Osteocyte (in vitro differentiated cells): ENCODE measurements around the gene CELA2A. TPM values are rescaled to one million over a fixed set of nuclear protein-coding genes. Genes with fewer than 3 reads are reported as not detected.
A peak's percentile ranks its signal among the peaks of the same experiment; 100 is the strongest.
"Not testable (repeated sequence)": the region's sequence is repeated elsewhere in the genome, so short reads cannot be mapped to it uniquely, and the experiment has no call there.

ENCODE experiments used
- DNase-seq: peaks from one replicate; pipeline ENCODE4 v3.0.0; 2021; ENCODE audit warnings: mixed read lengths; ENCODE audit not compliant: unreplicated experiment; ENCODE audit errors: extremely low spot score
- H3K27ac Mint-ChIP-seq: one replicate; pipeline ENCODE4 v1.8.0; 2021; ENCODE audit warnings: mild to moderate bottlenecking, mixed read lengths; ENCODE audit not compliant: unreplicated experiment
- H3K27me3 Mint-ChIP-seq: one replicate; pipeline ENCODE4 v1.8.0; 2021; ENCODE audit warnings: mixed read lengths; ENCODE audit not compliant: unreplicated experiment
- H3K36me3 Mint-ChIP-seq: one replicate; pipeline ENCODE4 v1.8.0; 2021; ENCODE audit warnings: mixed read lengths; ENCODE audit not compliant: unreplicated experiment
- H3K4me1 Mint-ChIP-seq: one replicate; pipeline ENCODE4 v1.8.0; 2021; ENCODE audit warnings: mixed read lengths; ENCODE audit not compliant: unreplicated experiment
- H3K4me3 Mint-ChIP-seq: one replicate; pipeline ENCODE4 v1.8.0; 2021; ENCODE audit warnings: mild to moderate bottlenecking, moderate library complexity, mixed read lengths; ENCODE audit not compliant: unreplicated experiment
- H3K9me3 Mint-ChIP-seq: one replicate; pipeline ENCODE4 v1.8.0; 2021; ENCODE audit warnings: mixed read lengths; ENCODE audit not compliant: unreplicated experiment
- total RNA-seq: library from RNA; stranded (reverse); gene quantifications from 2 replicates; pipeline ENCODE4 v1.2.1, GENCODE V29; 2021
- TF ChIP-seq, protein P1 (sequence below): fragments of 200-600 bp; sonication (generic); IDR thresholded peaks from 2 replicates; pipeline ENCODE4 v1.5.0; 2021; ENCODE audit warnings: antibody characterized with exemption, mild to moderate bottlenecking, moderate library complexity

Gene CELA2A
- total RNA-seq, 1 donor from 2014 or later, result not detected

GRCh38 chr1:15425521-15425920 is 31.0 kb upstream of the CELA2A start:
- Mint-ChIP-seq H3K9me3 (no peaks in the 10 kb centered on the region), H3K4me3 (no peak overlapping the region), H3K27me3 (no peaks in the 10 kb centered on the region), H3K36me3 (peaks cover 3% of the 10 kb centered on the region), H3K27ac (no peak overlapping the region), H3K4me1 (peaks cover 14% of the 10 kb centered on the region)
- TF ChIP-seq, protein P1, sequence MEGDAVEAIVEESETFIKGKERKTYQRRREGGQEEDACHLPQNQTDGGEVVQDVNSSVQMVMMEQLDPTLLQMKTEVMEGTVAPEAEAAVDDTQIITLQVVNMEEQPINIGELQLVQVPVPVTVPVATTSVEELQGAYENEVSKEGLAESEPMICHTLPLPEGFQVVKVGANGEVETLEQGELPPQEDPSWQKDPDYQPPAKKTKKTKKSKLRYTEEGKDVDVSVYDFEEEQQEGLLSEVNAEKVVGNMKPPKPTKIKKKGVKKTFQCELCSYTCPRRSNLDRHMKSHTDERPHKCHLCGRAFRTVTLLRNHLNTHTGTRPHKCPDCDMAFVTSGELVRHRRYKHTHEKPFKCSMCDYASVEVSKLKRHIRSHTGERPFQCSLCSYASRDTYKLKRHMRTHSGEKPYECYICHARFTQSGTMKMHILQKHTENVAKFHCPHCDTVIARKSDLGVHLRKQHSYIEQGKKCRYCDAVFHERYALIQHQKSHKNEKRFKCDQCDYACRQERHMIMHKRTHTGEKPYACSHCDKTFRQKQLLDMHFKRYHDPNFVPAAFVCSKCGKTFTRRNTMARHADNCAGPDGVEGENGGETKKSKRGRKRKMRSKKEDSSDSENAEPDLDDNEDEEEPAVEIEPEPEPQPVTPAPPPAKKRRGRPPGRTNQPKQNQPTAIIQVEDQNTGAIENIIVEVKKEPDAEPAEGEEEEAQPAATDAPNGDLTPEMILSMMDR, result no peak
- no peak for DNase-seq

DNA sequence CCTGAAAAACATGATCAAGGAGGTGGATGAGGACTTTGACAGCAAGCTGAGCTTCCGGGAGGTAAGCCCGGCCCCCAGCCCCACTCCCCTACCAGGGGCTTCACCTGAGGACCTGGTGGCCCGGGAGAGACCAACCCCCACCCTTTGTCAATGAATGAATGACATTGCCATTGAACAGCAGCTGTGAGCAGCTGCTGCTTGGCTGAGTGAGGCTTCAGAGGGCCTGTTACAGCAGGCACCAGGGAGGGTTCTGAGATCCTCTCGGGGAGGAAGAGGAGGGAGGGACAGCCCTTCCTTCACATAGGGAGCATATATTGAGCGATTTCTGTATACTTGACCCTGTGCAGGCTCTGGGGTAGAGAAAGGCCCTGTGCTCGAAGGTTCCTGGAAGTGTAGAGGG is 30.6 kb upstream of the CELA2A start:
- Mint-ChIP-seq H3K27ac (peak overlapping the region; percentile 0), H3K27me3 (no peaks in the 10 kb centered on the region), H3K4me1 (peaks cover 14% of the 10 kb centered on the region), H3K9me3 (no peaks in the 10 kb centered on the region), H3K4me3 (no peak overlapping the region), H3K36me3 (peaks cover 3% of the 10 kb centered on the region)
- TF ChIP-seq, protein P1, result no peak
- no peak for DNase-seq

DNA sequence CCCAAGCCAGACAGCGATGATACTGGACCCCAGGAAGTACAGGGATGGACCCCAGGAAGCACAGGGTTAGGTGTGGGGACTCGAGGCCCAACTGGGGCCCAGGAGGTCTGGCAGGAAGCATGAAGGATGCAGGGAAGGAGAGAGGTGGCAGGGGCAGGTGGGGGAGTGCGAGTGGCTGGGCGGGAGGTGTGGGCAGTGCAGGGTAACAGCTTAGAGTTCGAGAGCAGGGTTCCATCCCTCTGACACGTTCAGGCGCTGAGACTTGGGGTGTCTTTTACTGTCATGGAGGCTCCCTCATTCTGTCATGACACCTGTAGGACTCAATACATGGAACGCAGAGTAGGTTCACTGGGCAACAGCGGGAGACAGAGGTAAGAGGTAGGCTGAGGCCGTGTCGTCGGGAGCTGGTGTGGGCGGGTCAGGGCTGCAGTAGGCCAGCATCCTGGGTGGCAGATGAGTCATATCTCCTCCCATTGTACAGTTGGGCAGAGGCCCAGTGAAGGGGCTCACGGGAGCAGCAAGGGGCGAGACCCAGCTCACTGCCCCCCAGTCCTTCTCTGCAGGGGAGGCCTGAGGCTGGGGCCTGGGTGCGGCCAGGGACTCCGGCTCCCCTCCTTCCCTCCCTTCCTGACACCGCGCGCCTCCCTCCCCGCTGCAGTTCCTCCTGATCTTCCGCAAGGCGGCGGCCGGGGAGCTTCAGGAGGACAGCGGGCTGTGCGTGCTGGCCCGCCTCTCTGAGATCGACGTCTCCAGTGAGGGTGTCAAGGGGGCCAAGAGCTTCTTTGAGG is 29.8 kb upstream of the CELA2A start:
- TF ChIP-seq, protein P1, result no peak
- peak overlapping the region; percentile 27 for H3K27ac Mint-ChIP-seq
- no peaks in the 10 kb centered on the region for H3K9me3 Mint-ChIP-seq
- no peak overlapping the region for H3K4me3 Mint-ChIP-seq
- peaks cover 3% of the 10 kb centered on the region for H3K36me3 Mint-ChIP-seq
- peaks cover 14% of the 10 kb centered on the region for H3K4me1 Mint-ChIP-seq
- no peak for DNase-seq
- H3K27me3 Mint-ChIP-seq, result no peaks in the 10 kb centered on the region

GRCh38 chr1:15427280-15427666 is 29.3 kb upstream of the CELA2A start:
- Mint-ChIP-seq H3K9me3 (no peaks in the 10 kb centered on the region), H3K4me3 (no peak overlapping the region), H3K27me3 (no peaks in the 10 kb centered on the region), H3K36me3 (peaks cover 3% of the 10 kb centered on the region), H3K27ac (peak overlapping the region; percentile 27), H3K4me1 (peaks cover 14% of the 10 kb centered on the region)
- no peak for DNase-seq
- TF ChIP-seq, protein P1, result no peak

DNA sequence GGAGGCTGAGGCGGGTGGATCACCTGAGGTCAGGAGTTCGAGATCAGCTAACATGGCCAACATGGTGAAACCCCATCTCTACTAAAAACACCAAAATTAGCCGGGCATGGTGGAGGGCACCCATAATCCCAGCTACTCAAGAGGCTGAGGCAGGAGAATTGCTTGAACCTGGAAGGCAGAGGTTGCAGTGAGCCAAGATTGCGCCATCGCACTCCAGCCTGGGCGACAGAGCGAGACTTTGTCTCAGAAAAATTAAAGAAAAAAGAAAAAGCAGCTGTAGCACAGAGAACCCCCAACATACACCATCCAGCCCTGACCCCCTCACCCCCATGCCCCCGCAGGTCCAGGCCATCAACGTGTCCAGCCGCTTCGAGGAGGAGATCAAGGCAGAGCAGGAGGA is 28.3 kb upstream of the CELA2A start:
- H3K4me1 Mint-ChIP-seq, result peaks cover 17% of the 10 kb centered on the region
- not testable (repeated sequence) for DNase-seq, H3K27ac Mint-ChIP-seq, H3K36me3 Mint-ChIP-seq, H3K27me3 Mint-ChIP-seq, H3K9me3 Mint-ChIP-seq, H3K4me3 Mint-ChIP-seq
